ENCODE results near the gene ATP9B. TPM values are rescaled to one million over a fixed set of nuclear protein-coding genes. Genes with fewer than 3 reads are reported as not detected.
A peak's percentile ranks its signal among the peaks of the same experiment; 100 is the strongest.

ATP9B gene
- total RNA-seq, 1 donor from 2014 or later: 12.6 TPM

- H4K20me1 ChIP-seq (ENCODE audit: insufficient read depth, low read length): no peaks in the 10 kb centered on the region
- no peak overlapping the region for H3K4me3 Mint-ChIP-seq (ENCODE audit: unreplicated experiment)
- H3K9ac ChIP-seq (ENCODE audit: low read length): no peak overlapping the region
- no peaks in the 10 kb centered on the region for H3K27me3 Mint-ChIP-seq (ENCODE audit: low read depth, unreplicated experiment)
- H3K79me2 ChIP-seq (ENCODE audit: insufficient read depth, low read length): no peaks in the 10 kb centered on the region
- H3K36me3 Mint-ChIP-seq (ENCODE audit: low read depth, unreplicated experiment): peaks cover 7% of the 10 kb centered on the region
- H3K36me3 ChIP-seq (ENCODE audit: insufficient read depth, low read length): no peaks in the 10 kb centered on the region
- H3K27ac ChIP-seq (ENCODE audit: low read depth, low read length): peak overlapping the region; percentile 41
- H2AFZ ChIP-seq (ENCODE audit: low read depth, low read length): no peak overlapping the region
- peaks cover 5% of the 10 kb centered on the region for H3K9me3 Mint-ChIP-seq (ENCODE audit: unreplicated experiment)
- H3K4me1 ChIP-seq (ENCODE audit: insufficient read depth, low read length): peaks cover 23% of the 10 kb centered on the region
- H3K27me3 ChIP-seq (ENCODE audit: insufficient read depth, low read length): no peaks in the 10 kb centered on the region
- no peaks in the 10 kb centered on the region for H3K9me3 ChIP-seq (ENCODE audit: insufficient read depth, low read depth, low read length)
- no peak for TF ChIP-seq EZH2 (IDR thresholded peaks at IDR 0.05; ENCODE audit: insufficient read depth, low read length)
- no peak for TF ChIP-seq CTCF (IDR thresholded peaks at IDR 0.05; ENCODE audit: insufficient read depth, low read depth, low read length)
- peaks cover 22% of the 10 kb centered on the region for H3K4me1 Mint-ChIP-seq (ENCODE audit: low read depth, unreplicated experiment)
- peak; percentile 96 for DNase-seq (ENCODE audit: low read depth)
- H3K27ac Mint-ChIP-seq (ENCODE audit: unreplicated experiment): no peak overlapping the region
- no peak overlapping the region for H3K4me3 ChIP-seq (ENCODE audit: insufficient read depth, low read depth, low read length)
- no peak for FAIRE-seq
- peak overlapping the region; percentile 51 for H3K4me2 ChIP-seq (ENCODE audit: low read length)
Measured at GRCh38 chr18:79366177-79367094, 297.2 kb downstream of the ATP9B start.

GRCh38 chr18:79367480-79367879, 298.3 kb downstream of the ATP9B start:
- no peak overlapping the region for H2AFZ ChIP-seq (ENCODE audit: low read depth, low read length)
- no peak overlapping the region for H3K9ac ChIP-seq (ENCODE audit: low read length)
- no peak for TF ChIP-seq CTCF (IDR thresholded peaks at IDR 0.05; ENCODE audit: insufficient read depth, low read depth, low read length)
- TF ChIP-seq EZH2 (IDR thresholded peaks at IDR 0.05; ENCODE audit: insufficient read depth, low read length): no peak
- peaks cover 7% of the 10 kb centered on the region for H3K36me3 Mint-ChIP-seq (ENCODE audit: low read depth, unreplicated experiment)
- peaks cover 5% of the 10 kb centered on the region for H3K9me3 Mint-ChIP-seq (ENCODE audit: unreplicated experiment)
- H4K20me1 ChIP-seq (ENCODE audit: insufficient read depth, low read length): no peaks in the 10 kb centered on the region
- H3K4me2 ChIP-seq (ENCODE audit: low read length): no peak overlapping the region
- peaks cover 16% of the 10 kb centered on the region for H3K4me1 Mint-ChIP-seq (ENCODE audit: low read depth, unreplicated experiment)
- H3K9me3 ChIP-seq (ENCODE audit: insufficient read depth, low read depth, low read length): no peaks in the 10 kb centered on the region
- H3K36me3 ChIP-seq (ENCODE audit: insufficient read depth, low read length): no peaks in the 10 kb centered on the region
- H3K27me3 Mint-ChIP-seq (ENCODE audit: low read depth, unreplicated experiment): no peaks in the 10 kb centered on the region
- FAIRE-seq (no peak), DNase-seq (ENCODE audit: low read depth) (no peak)
- H3K4me3 Mint-ChIP-seq (ENCODE audit: unreplicated experiment): no peak overlapping the region
- no peak overlapping the region for H3K27ac ChIP-seq (ENCODE audit: low read depth, low read length)
- H3K4me1 ChIP-seq (ENCODE audit: insufficient read depth, low read length): peaks cover 13% of the 10 kb centered on the region
- H3K27ac Mint-ChIP-seq (ENCODE audit: unreplicated experiment): no peak overlapping the region
- no peak overlapping the region for H3K4me3 ChIP-seq (ENCODE audit: insufficient read depth, low read depth, low read length)
- H3K27me3 ChIP-seq (ENCODE audit: insufficient read depth, low read length): no peaks in the 10 kb centered on the region
- H3K79me2 ChIP-seq (ENCODE audit: insufficient read depth, low read length): no peaks in the 10 kb centered on the region

- Mint-ChIP-seq H3K9me3 (ENCODE audit: unreplicated experiment) (peaks cover 5% of the 10 kb centered on the region), H3K27me3 (ENCODE audit: low read depth, unreplicated experiment) (no peaks in the 10 kb centered on the region), H3K36me3 (ENCODE audit: low read depth, unreplicated experiment) (peaks cover 10% of the 10 kb centered on the region), H3K4me3 (ENCODE audit: unreplicated experiment) (no peak overlapping the region), H3K27ac (ENCODE audit: unreplicated experiment) (no peak overlapping the region), H3K4me1 (ENCODE audit: low read depth, unreplicated experiment) (peaks cover 15% of the 10 kb centered on the region)
- Histone ChIP-seq H3K4me3 (ENCODE audit: insufficient read depth, low read depth, low read length) (no peak overlapping the region), H2AFZ (ENCODE audit: low read depth, low read length) (no peak overlapping the region), H3K4me1 (ENCODE audit: insufficient read depth, low read length) (peaks cover 9% of the 10 kb centered on the region), H4K20me1 (ENCODE audit: insufficient read depth, low read length) (no peaks in the 10 kb centered on the region), H3K9ac (ENCODE audit: low read length) (no peak overlapping the region), H3K27me3 (ENCODE audit: insufficient read depth, low read length) (no peaks in the 10 kb centered on the region), H3K36me3 (ENCODE audit: insufficient read depth, low read length) (no peaks in the 10 kb centered on the region), H3K27ac (ENCODE audit: low read depth, low read length) (no peak overlapping the region), H3K9me3 (ENCODE audit: insufficient read depth, low read depth, low read length) (no peaks in the 10 kb centered on the region), H3K4me2 (ENCODE audit: low read length) (no peak overlapping the region), H3K79me2 (ENCODE audit: insufficient read depth, low read length) (no peaks in the 10 kb centered on the region)
- no peak for FAIRE-seq
- DNase-seq (ENCODE audit: low read depth): peak; percentile 56
- TF ChIP-seq CTCF (IDR thresholded peaks at IDR 0.05; ENCODE audit: insufficient read depth, low read depth, low read length): no peak
Measured at GRCh38 chr18:79367989-79368388, 298.8 kb downstream of the ATP9B start.

Data from astrocyte (in vitro differentiated cells and primary cell).